ENCODE data around the gene NME4.

Gene NME4

GRCh38 chr16:427250-427649 is 30.3 kb downstream of the NME4 start:
- CTCF ChIA-PET = no interaction called here
- H3K36me3 ChIP-seq (ENCODE audit: control insufficient read depth in 2 of 2, insufficient read depth in 1 of 2, low read length in 2 of 2) = peaks cover 4 to 19% of the 10 kb centered on the region in 2 experiments; a peak in 2 of 3 replicates
- H3K9me3 ChIP-seq (ENCODE audit: control insufficient read depth, insufficient read depth, low read depth, low read length) = no peaks in the 10 kb centered on the region
- POLR2A ChIA-PET = interaction anchor here (0.7 to 3.0 kb wide), 3 partner anchors 12 to 28 kb away, joined by 3 to 14 read pairs (median 3); partner anchors contain the start of gene DECR2
- 0 out of 2 replicates have a peak, but pooled peaks have one; percentile 8 for TF ChIP-seq ZNF335 (tag by site-specific recombination; conservative IDR thresholded peaks at IDR 0.05)
- TF ChIP-seq, protein P1, sequence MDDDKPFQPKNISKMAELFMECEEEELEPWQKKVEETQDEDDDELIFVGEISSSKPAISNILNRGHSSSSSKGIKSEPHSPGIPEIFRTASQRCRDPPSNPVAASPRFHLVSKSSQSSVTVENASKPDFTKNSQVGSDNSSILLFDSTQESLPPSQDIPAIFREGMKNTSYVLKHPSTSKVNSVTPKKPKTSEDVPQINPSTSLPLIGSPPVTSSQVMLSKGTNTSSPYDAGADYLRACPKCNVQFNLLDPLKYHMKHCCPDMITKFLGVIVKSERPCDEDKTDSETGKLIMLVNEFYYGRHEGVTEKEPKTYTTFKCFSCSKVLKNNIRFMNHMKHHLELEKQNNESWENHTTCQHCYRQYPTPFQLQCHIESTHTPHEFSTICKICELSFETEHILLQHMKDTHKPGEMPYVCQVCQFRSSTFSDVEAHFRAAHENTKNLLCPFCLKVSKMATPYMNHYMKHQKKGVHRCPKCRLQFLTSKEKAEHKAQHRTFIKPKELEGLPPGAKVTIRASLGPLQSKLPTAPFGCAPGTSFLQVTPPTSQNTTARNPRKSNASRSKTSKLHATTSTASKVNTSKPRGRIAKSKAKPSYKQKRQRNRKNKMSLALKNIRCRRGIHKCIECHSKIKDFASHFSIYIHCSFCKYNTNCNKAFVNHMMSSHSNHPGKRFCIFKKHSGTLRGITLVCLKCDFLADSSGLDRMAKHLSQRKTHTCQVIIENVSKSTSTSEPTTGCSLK (tag by site-specific recombination; IDR thresholded peaks at IDR 0.05) = no peak
- peak overlapping the region; percentile 74 for H3K4me3 ChIP-seq (ENCODE audit: low read depth, low read length)
- no peak overlapping the region for H3K27ac ChIP-seq (ENCODE audit: extremely low read depth, low read depth, low read length)
- peaks cover 11% of the 10 kb centered on the region for H3K4me1 ChIP-seq (ENCODE audit: control insufficient read depth, insufficient read depth, low read length)

- ChIA-PET POLR2A (no interaction called here), CTCF (interaction anchor here (0.8 kb wide), 1 partner anchor 8 kb away, joined by 4 read pairs; no protein-coding TSS in a partner anchor)
- 0 out of 2 replicates have a peak, but pooled peaks have one; percentile 18 for TF ChIP-seq ZNF600 (tag by site-specific recombination; IDR thresholded peaks at IDR 0.05)
- TF ChIP-seq ZSCAN4 (tag by site-specific recombination; IDR thresholded peaks at IDR 0.05) = peak; percentile 74
- no peak for TF ChIP-seq SCRT2 (tag by site-specific recombination; IDR thresholded peaks at IDR 0.05)
- TF ChIP-seq PRDM1 (tag by site-specific recombination; IDR thresholded peaks at IDR 0.05) = peak; percentile 65
- TF ChIP-seq ZFHX2 (tag by site-specific recombination; conservative IDR thresholded peaks at IDR 0.05) = peak; percentile 65
- TF ChIP-seq ZNF555 (tag by site-specific recombination; conservative IDR thresholded peaks at IDR 0.05) = no peak
- Histone ChIP-seq H3K9me3 (ENCODE audit: control insufficient read depth, insufficient read depth, low read depth, low read length) (no peaks in the 10 kb centered on the region), H3K36me3 (ENCODE audit: control insufficient read depth in 2 of 2, insufficient read depth in 1 of 2, low read length in 2 of 2) (peaks cover 10 to 23% of the 10 kb centered on the region in 2 experiments; a peak in 2 of 3 replicates), H3K4me3 (ENCODE audit: low read depth, low read length) (no peak overlapping the region), H3K27ac (ENCODE audit: extremely low read depth, low read depth, low read length) (no peak overlapping the region), H3K4me1 (ENCODE audit: control insufficient read depth, insufficient read depth, low read length) (peaks cover 4% of the 10 kb centered on the region; the same call in 1 of the 2 replicates)
These were observed 33.9 kb downstream of the NME4 start for GRCh38 chr16:430904-431303.

DNA sequence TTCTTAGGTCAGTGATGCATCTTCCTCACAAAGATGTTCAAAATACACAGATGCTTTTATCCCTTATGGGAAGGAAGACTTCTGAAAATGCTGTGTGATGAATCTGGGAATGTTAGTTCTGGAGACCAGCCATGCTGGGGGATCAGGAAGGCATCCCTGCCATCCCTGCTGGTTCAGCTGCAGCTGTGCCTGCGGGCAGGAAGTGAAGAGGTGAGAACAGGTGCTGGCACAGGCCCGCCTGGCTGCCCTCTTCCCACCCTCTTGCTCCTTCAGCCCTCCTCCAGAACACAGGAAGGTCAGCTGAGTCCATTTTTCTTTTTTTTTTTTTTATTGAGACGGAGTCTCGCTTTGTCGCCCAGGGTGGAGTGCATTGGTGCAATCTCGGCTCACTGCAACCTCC is 43.6 kb downstream of the NME4 start:
- no peaks in the 10 kb centered on the region for H3K9me3 ChIP-seq (ENCODE audit: control insufficient read depth, insufficient read depth, low read depth, low read length)
- H3K4me3 ChIP-seq (ENCODE audit: low read depth, low read length) = no peak overlapping the region
- ChIA-PET POLR2A (interaction anchor here (0.7 kb wide), 1 partner anchor 60 kb away, joined by 5 read pairs; no protein-coding TSS in a partner anchor), CTCF (no interaction called here)
- H3K4me1 ChIP-seq (ENCODE audit: control insufficient read depth, insufficient read depth, low read length) = 0 out of 2 replicates have a peak, but pooled peaks cover 3% of the 10 kb centered on the region
- H3K27ac ChIP-seq (ENCODE audit: extremely low read depth, low read depth, low read length) = no peak overlapping the region
- peaks cover 0 to 11% of the 10 kb centered on the region in 2 experiments; a peak in 2 of 3 replicates for H3K36me3 ChIP-seq (ENCODE audit: control insufficient read depth in 2 of 2, insufficient read depth in 1 of 2, low read length in 2 of 2)
- no peak for TF ChIP-seq ZNF19 (tag by site-specific recombination; IDR thresholded peaks at IDR 0.05; ENCODE audit: low read depth)
- no peak for TF ChIP-seq ZNF423 (tag by site-specific recombination; IDR thresholded peaks at IDR 0.05)
- no peak for TF ChIP-seq ZNF239 (tag by site-specific recombination; IDR thresholded peaks at IDR 0.05)
- TF ChIP-seq ZNF677 (tag by site-specific recombination; IDR thresholded peaks at IDR 0.05) = no peak
- TF ChIP-seq ZNF624 (tag by site-specific recombination; IDR thresholded peaks at IDR 0.05) = no peak
- TF ChIP-seq ZNF610 (tag by site-specific recombination; IDR thresholded peaks at IDR 0.05; ENCODE audit: borderline replicate concordance) = no peak
- no peak for TF ChIP-seq ZNF530 (tag by site-specific recombination; IDR thresholded peaks at IDR 0.05; ENCODE audit: low read depth)
- TF ChIP-seq, protein P2, sequence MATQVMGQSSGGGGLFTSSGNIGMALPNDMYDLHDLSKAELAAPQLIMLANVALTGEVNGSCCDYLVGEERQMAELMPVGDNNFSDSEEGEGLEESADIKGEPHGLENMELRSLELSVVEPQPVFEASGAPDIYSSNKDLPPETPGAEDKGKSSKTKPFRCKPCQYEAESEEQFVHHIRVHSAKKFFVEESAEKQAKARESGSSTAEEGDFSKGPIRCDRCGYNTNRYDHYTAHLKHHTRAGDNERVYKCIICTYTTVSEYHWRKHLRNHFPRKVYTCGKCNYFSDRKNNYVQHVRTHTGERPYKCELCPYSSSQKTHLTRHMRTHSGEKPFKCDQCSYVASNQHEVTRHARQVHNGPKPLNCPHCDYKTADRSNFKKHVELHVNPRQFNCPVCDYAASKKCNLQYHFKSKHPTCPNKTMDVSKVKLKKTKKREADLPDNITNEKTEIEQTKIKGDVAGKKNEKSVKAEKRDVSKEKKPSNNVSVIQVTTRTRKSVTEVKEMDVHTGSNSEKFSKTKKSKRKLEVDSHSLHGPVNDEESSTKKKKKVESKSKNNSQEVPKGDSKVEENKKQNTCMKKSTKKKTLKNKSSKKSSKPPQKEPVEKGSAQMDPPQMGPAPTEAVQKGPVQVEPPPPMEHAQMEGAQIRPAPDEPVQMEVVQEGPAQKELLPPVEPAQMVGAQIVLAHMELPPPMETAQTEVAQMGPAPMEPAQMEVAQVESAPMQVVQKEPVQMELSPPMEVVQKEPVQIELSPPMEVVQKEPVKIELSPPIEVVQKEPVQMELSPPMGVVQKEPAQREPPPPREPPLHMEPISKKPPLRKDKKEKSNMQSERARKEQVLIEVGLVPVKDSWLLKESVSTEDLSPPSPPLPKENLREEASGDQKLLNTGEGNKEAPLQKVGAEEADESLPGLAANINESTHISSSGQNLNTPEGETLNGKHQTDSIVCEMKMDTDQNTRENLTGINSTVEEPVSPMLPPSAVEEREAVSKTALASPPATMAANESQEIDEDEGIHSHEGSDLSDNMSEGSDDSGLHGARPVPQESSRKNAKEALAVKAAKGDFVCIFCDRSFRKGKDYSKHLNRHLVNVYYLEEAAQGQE (tag by site-specific recombination; IDR thresholded peaks at IDR 0.05) = no peak
- TF ChIP-seq ZNF521 (tag by site-specific recombination; IDR thresholded peaks at IDR 0.05) = no peak
- TF ChIP-seq ZNF777 (tag by site-specific recombination; IDR thresholded peaks at IDR 0.05; ENCODE audit: borderline replicate concordance) = no peak
- no peak for TF ChIP-seq ZBTB8A (tag by site-specific recombination; IDR thresholded peaks at IDR 0.05)
- TF ChIP-seq FEZF1 (tag by site-specific recombination; IDR thresholded peaks at IDR 0.05) = no peak
- TF ChIP-seq ZNF791 (tag by site-specific recombination; IDR thresholded peaks at IDR 0.05) = no peak
- no peak for TF ChIP-seq ZNF416 (tag by site-specific recombination; IDR thresholded peaks at IDR 0.05)
